GM18909 (cell line): ENCODE measurements around the gene DLG2.

Experiments used
- ATAC-seq: cut with Tn5 transposase; IDR thresholded peaks from one replicate; pipeline ENCODE4 v1.9.1; 2021; ENCODE audit warnings: mild to moderate bottlenecking; ENCODE audit not compliant: unreplicated experiment, poor library complexity

The DLG2 gene

GRCh38 chr11:83819931-83820549 is 1807.1 kb downstream of the DLG2 start:
- ATAC-seq: no peak

DNA sequence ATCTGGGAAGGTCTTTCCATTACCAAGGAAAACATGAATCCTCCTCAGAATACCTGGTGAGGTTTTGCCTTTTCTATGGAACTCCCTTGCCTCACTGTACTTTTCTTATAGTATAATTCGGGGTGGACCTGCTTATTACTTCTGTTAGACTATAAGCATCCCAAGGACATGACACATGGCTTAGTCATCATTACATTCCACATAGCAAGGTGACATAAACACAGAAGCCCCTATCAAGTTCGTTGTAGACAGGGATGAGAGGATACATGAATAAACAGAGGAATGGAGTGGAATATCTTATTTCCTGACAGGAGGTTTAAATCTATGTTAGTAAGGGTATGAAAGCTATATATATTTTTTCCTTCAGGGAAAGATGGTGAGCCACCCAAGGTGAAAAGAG is 1808.8 kb downstream of the DLG2 start:
- no peak for ATAC-seq

DNA sequence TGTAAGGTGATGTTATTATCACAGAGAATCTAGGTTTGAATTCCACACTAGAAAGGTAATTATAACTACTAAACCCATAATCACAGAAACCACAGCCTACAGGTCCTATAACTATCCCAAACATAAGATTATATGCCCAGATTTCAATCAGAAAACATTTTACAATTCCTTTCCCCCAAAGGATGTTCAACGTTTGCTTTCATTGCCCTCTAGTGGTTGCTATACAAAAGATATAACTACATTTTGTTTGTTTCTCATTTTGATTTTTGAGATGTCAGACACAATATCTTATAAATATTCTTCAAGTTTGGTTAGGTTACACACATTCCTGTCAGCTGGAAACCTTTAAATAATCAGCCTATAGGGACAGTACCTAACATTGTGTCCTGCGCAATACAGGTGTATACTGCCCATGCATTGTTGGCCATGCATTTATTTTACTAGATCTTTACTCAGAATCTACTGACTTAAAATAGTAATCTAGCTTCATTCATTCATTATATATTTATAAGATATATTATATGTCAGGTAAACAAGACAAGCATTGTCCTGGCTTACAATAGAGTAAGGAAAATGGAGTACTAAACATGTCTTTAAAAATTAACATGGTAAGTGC is 1810.5 kb downstream of the DLG2 start:
- ATAC-seq: no peak

DNA sequence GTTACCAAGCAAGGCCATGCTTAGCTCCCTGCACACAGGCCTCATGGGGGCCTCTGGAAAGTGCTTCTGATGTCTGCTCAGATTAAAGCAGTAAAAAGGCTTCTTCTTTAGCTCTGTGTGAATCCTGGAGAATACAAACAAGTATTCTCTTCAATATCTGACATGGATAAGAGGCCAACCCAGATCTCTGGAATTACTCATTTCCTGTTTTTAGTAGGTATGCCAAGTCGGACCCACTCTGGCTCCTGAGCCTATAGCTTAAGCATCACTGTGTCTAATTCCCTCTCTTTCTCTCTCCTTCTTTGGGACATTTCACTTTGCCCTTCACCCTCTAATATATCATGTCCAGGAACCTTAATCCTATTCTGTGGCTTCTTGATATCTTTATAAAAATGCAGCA is 1811.4 kb downstream of the DLG2 start:
- no peak for ATAC-seq

DNA sequence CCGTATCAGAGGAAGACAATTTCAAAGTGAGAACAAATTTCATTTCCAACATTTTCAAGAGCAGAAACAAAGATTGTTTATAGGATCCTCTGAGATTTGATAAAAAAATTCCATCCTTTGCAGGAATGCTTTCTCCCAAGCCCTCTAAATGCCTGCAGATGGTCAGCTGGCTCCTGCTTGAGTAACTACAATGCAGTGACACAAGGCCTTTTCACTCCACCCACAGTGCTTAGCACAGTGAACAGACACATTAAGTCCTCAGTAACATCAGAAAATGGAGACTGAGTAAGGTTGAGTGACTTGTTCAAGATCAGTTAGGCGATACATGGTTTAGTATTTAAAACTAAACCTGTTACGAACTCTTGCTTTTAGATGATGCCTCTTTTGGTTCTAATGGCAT is 1813.8 kb downstream of the DLG2 start:
- no peak for ATAC-seq

GRCh38 chr11:83809274-83809673 is 1817.9 kb downstream of the DLG2 start:
- ATAC-seq: no peak

GRCh38 chr11:83801799-83802198 is 1825.3 kb downstream of the DLG2 start:
- no peak for ATAC-seq

DNA sequence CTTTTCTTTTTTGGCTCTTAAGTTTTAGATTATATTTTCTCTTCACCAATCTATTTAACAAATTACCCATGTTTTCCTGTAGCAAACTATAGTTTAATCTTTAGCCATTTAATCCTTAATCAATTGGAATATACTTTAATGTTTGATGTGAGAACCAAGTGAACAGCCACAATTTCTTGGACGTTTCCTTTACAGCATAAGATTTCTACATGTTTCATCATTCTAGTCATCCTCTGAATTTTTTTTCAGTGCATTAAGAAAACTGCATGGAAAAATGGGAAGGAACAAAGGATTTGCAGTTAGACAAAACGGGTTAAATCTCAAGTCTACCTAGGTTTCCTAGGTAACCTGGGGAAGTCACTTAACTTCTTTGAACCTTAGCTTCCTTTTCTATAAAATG is 1833.8 kb downstream of the DLG2 start:
- ATAC-seq: no peak

GRCh38 chr11:83791557-83791956 is 1835.6 kb downstream of the DLG2 start:
- ATAC-seq: no peak

DNA sequence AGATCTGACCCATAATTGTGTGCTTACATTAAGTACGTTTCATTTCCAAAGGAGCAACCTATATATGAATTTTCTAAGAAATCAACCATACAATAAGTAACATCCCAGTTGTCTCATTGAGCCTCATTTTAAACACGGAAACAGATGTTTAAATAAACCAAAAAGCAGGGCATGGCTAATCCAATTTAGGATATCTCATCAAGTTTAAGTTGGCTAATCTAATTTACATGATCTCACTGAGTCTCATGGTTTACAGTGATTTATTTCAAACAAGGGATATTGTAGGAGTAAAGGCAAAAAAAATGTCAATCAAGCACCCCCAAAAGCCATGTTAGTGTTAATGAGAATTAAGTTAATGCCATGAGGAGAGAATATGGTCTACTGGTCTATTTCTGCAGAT is 1841.2 kb downstream of the DLG2 start:
- ATAC-seq: no peak

- no peak for ATAC-seq
These were observed 1842.7 kb downstream of the DLG2 start for GRCh38 chr11:83784419-83784818.

- no peak for ATAC-seq
These were observed 1844.8 kb downstream of the DLG2 start for GRCh38 chr11:83782329-83782728.

- no peak for ATAC-seq
These were observed 1847.3 kb downstream of the DLG2 start for GRCh38 chr11:83779876-83780275.

- no peak for ATAC-seq
These were observed 1848.5 kb downstream of the DLG2 start for GRCh38 chr11:83778596-83778995.

- ATAC-seq: no peak
These were observed 1852.9 kb downstream of the DLG2 start for GRCh38 chr11:83773950-83774880.

DNA sequence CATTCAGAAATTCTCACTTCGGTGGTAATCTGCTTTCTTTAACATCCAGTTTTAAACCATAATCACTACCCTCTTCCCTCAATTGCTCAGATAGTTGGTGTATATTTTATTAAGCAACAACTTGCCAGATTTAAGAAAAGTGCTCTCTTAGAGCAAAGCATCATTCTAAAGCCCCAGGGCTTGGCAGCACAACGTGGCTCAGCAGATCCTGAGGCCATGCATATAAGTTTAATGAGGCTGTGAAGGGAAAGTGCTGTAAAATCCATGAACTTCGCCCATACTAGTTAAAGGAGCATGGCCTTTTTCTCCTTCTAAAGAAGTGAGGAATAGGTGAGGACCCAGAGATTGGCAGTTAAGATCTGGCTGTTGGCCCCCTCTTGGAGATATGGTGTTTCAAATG is 1858.7 kb downstream of the DLG2 start:
- no peak for ATAC-seq

GRCh38 chr11:83766932-83767331 is 1860.2 kb downstream of the DLG2 start:
- no peak for ATAC-seq

- no peak for ATAC-seq
These were observed 1862.5 kb downstream of the DLG2 start for GRCh38 chr11:83764643-83765042.

DNA sequence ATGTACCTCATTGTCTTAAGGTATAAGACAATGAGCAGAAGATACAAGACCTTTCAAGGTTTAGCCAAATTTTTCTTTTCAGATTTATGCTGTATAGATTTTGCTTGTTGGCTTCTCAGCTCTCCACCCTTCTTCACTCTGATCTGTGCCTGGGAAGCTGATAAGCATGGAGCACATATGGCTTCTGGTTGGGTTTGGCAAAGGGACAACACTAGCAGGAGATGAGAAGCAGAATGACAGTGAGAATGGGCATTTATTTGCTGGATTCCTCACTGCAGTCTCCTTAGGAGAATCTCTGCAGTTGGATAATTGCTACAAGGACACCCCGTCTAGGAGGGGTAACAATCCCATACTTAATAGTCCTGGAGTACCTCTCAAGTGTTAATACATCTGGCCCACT is 1866.2 kb downstream of the DLG2 start:
- no peak for ATAC-seq

- no peak for ATAC-seq
These were observed 1868.0 kb downstream of the DLG2 start for GRCh38 chr11:83759148-83759547.

DNA sequence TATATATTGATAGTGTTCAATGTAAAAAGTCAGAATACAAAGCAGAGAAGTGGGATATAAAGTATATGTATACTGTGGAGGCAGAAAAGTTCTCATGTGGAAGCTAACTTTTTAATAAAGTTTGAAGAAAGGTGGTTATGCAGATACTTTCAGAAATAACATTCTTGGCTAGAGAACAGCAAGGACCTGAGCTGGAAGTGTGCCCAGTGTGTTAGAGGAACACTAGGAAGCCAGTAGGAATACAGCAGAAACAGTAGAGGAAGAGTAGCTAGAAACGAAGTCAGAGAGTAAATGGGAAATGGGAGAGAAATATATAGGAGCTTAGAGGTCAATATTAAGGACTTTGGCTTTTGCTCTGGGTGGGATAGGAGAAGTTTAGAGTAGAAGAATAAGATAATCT is 1876.1 kb downstream of the DLG2 start:
- no peak for ATAC-seq
